Measurements from ENCODE around the gene DHRSX.

DNA sequence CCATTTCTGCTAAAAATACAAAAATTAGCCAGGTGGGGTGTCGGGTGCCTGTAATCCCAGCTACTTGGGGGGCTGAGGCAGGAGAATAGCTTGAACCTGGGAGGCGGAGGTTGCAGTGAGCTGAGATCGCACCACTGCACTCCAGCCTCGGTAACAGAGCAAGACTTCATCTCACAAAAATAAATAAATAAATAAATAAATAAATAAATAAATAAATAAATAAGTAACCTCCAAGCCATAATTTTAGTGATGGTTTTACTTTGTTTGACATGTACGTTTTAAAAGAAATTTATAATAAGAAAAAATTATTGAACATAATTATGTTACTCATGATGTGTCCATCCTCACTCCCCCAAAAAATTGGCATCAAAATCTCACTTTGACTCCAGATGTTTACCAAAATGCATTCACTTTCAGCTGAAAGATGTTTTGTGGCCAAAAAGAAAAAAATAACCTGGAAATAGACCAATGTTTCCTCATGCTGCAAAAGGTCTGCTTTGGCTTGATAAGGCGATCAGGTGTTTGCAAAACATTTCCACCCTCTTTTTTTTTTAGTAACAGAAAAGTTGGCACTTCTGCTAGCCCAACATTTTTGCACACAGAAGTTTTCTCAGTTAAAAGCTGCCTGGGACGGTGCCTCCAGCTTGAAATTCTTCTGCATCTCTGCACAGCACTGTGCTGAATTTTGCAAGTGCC, 42.2 kb upstream of the DHRSX start:
- TF ChIP-seq YY1 (IDR thresholded peaks at IDR 0.05; ENCODE audit: insufficient read depth, insufficient read length) = no peak
- no peak for TF ChIP-seq SUZ12 (IDR thresholded peaks at IDR 0.05; ENCODE audit: extremely low read depth, insufficient read depth, insufficient read length)
- no peak for TF ChIP-seq ZNF274 (IDR thresholded peaks at IDR 0.05; ENCODE audit: low read depth, low read length)
